ENCODE measurements around the gene MACROD2. TPM values are rescaled to one million over a fixed set of nuclear protein-coding genes. Genes with fewer than 3 reads are reported as not detected.

Gene MACROD2
- total RNA-seq, 1 experiment from 2014 or later: 3.1 TPM

GRCh38 chr20:15653396-15654207, 1658.3 kb downstream of the MACROD2 start:
- no peak for DNase-seq (ENCODE audit: unreplicated experiment)
- intact Hi-C loops (cut with micrococcal nuclease): loop anchor here (2.0 to 10.0 kb wide), 2 partner anchors 101 to 1317 kb away; partner anchors contain the start of gene FLRT3
- H3K27ac Mint-ChIP-seq (ENCODE audit: low read depth, unreplicated experiment): no peak overlapping the region
- H3K36me3 Mint-ChIP-seq (ENCODE audit: insufficient read depth, unreplicated experiment): no peaks in the 10 kb centered on the region
- TF ChIP-seq CTCF (IDR thresholded peaks at IDR 0.05; ENCODE audit: unreplicated experiment): no peak
- CTCF ChIA-PET: interaction anchor here (0.6 to 1.8 kb wide), 12 partner anchors 9 to 874 kb away, joined by 3 to 19 read pairs (median 4); no protein-coding TSS in a partner anchor
- no peaks in the 10 kb centered on the region for H3K4me1 Mint-ChIP-seq (ENCODE audit: insufficient read depth, unreplicated experiment)
- no peak overlapping the region for H3K4me3 Mint-ChIP-seq (ENCODE audit: unreplicated experiment)
- BruUV-seq (replicated peaks): no TSS peak
- no peaks in the 10 kb centered on the region for H3K9me3 Mint-ChIP-seq (ENCODE audit: unreplicated experiment)
- H3K27me3 Mint-ChIP-seq (ENCODE audit: insufficient read depth, unreplicated experiment): no peaks in the 10 kb centered on the region
- POLR2A ChIA-PET: no interaction called here

GRCh38 chr20:15654208-15654649, 1658.9 kb downstream of the MACROD2 start:
- peak; percentile 64 for DNase-seq (ENCODE audit: unreplicated experiment)
- CTCF ChIA-PET: interaction anchor here (0.6 to 1.8 kb wide), 16 partner anchors 10 to 873 kb away, joined by 3 to 19 read pairs (median 4); no protein-coding TSS in a partner anchor
- H3K4me1 Mint-ChIP-seq (ENCODE audit: insufficient read depth, unreplicated experiment): no peaks in the 10 kb centered on the region
- no peak overlapping the region for H3K27ac Mint-ChIP-seq (ENCODE audit: low read depth, unreplicated experiment)
- no peaks in the 10 kb centered on the region for H3K9me3 Mint-ChIP-seq (ENCODE audit: unreplicated experiment)
- H3K27me3 Mint-ChIP-seq (ENCODE audit: insufficient read depth, unreplicated experiment): no peaks in the 10 kb centered on the region
- BruUV-seq (replicated peaks): no TSS peak
- H3K4me3 Mint-ChIP-seq (ENCODE audit: unreplicated experiment): no peak overlapping the region
- no peaks in the 10 kb centered on the region for H3K36me3 Mint-ChIP-seq (ENCODE audit: insufficient read depth, unreplicated experiment)
- POLR2A ChIA-PET: no interaction called here
- intact Hi-C loops (cut with micrococcal nuclease): loop anchor here (2.0 to 10.0 kb wide), 2 partner anchors 101 to 1317 kb away; partner anchors contain the start of gene FLRT3
- peak; percentile 67 for TF ChIP-seq CTCF (IDR thresholded peaks at IDR 0.05; ENCODE audit: unreplicated experiment)

DNA sequence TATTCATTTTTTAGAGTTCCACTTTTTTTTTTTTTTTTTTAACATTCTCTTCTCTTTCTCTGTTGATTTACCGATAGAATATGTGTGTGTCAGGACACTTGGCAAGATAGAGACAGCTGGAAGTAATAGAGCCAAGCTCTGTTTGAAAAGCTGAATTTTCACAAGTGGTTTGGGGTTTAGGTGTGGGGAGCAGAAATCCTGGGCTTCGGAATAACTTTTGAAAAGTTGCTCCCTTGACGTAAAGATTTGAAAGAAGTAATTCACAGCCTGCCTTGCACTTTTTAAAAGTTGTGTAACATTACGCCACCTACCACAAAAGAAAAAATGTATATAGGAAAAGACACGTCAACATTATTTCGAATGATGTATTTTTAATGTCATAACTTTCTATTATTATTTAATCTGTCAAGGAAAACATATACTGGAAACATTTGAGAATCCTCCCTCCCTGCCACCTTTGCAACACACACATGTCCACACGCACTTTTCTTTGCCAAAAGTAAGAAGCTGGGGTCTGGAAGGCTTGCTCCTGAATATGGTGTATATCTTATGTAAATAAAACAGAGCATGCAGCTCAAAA, 1660.1 kb downstream of the MACROD2 start:
- Mint-ChIP-seq H3K9me3 (ENCODE audit: unreplicated experiment) (no peaks in the 10 kb centered on the region), H3K4me3 (ENCODE audit: unreplicated experiment) (no peak overlapping the region), H3K4me1 (ENCODE audit: insufficient read depth, unreplicated experiment) (no peaks in the 10 kb centered on the region), H3K27ac (ENCODE audit: low read depth, unreplicated experiment) (no peak overlapping the region), H3K27me3 (ENCODE audit: insufficient read depth, unreplicated experiment) (no peaks in the 10 kb centered on the region), H3K36me3 (ENCODE audit: insufficient read depth, unreplicated experiment) (no peaks in the 10 kb centered on the region)
- POLR2A ChIA-PET: interaction anchor here (1.1 to 1.2 kb wide), 2 partner anchors 14 to 44 kb away, joined by 3 read pairs; no protein-coding TSS in a partner anchor
- CTCF ChIA-PET: interaction anchor here (0.6 to 1.2 kb wide), 5 partner anchors 86 to 1142 kb away, joined by 3 to 6 read pairs (median 4); no protein-coding TSS in a partner anchor
- no TSS peak for BruUV-seq (replicated peaks)
- no peak for DNase-seq (ENCODE audit: unreplicated experiment)
- TF ChIP-seq CTCF (IDR thresholded peaks at IDR 0.05; ENCODE audit: unreplicated experiment): no peak
- intact Hi-C loops (cut with micrococcal nuclease): loop anchor here (2.0 to 10.0 kb wide), 2 partner anchors 99 to 1319 kb away; partner anchors contain the start of gene FLRT3

GRCh38 chr20:15656124-15656523, 1660.8 kb downstream of the MACROD2 start:
- intact Hi-C loops (cut with micrococcal nuclease): loop anchor here (10.0 kb wide), 1 partner anchor 99 kb away; no protein-coding TSS in a partner anchor
- H3K4me1 Mint-ChIP-seq (ENCODE audit: insufficient read depth, unreplicated experiment): no peaks in the 10 kb centered on the region
- no peaks in the 10 kb centered on the region for H3K9me3 Mint-ChIP-seq (ENCODE audit: unreplicated experiment)
- TF ChIP-seq CTCF (IDR thresholded peaks at IDR 0.05; ENCODE audit: unreplicated experiment): no peak
- no peaks in the 10 kb centered on the region for H3K36me3 Mint-ChIP-seq (ENCODE audit: insufficient read depth, unreplicated experiment)
- H3K27ac Mint-ChIP-seq (ENCODE audit: low read depth, unreplicated experiment): no peak overlapping the region
- no peaks in the 10 kb centered on the region for H3K27me3 Mint-ChIP-seq (ENCODE audit: insufficient read depth, unreplicated experiment)
- CTCF ChIA-PET: interaction anchor here (0.6 to 0.9 kb wide), 5 partner anchors 13 to 1515 kb away, joined by 3 to 6 read pairs (median 3); no protein-coding TSS in a partner anchor
- POLR2A ChIA-PET: interaction anchor here (1.1 to 1.2 kb wide), 2 partner anchors 13 to 43 kb away, joined by 3 read pairs; no protein-coding TSS in a partner anchor
- DNase-seq (ENCODE audit: unreplicated experiment): no peak
- BruUV-seq (replicated peaks): no TSS peak
- no peak overlapping the region for H3K4me3 Mint-ChIP-seq (ENCODE audit: unreplicated experiment)

Data from MCF 10A (cell line).